GM12878 (cell line): ENCODE data around the gene LRRC8A. TPM values are rescaled to one million over a fixed set of nuclear protein-coding genes. Genes with fewer than 3 reads are reported as not detected.

Source experiments
- ATAC-seq: fragments of 200-7000 bp; cut with Tn5 transposase; 3 replicates; pipeline ENCODE4 v1.9.1; 2020; ENCODE audit warnings: mild to moderate bottlenecking, moderate library complexity
- BruUV-seq: library from RNA; stranded (reverse); fragments of 400-500 nt; replicated peaks from 2 replicates; lab custom pipeline; 2021; lab: Mats Ljungman, UMichigan
- CTCF ChIA-PET: fragments of 300-600 bp; sonication (Branson Sonifier 250); formaldehyde crosslinking; extraction: SDS; loops from one replicate; lab custom pipeline; 2021; ENCODE audit warnings: inconsistent platforms; lab: Yijun Ruan, JAX
- POLR2A ChIA-PET: fragments of 350-600 bp; formaldehyde crosslinking; extraction: SDS; loops from one replicate; lab custom pipeline; 2021; ENCODE audit warnings: inconsistent platforms; lab: Charles Lee
- RAD21 ChIA-PET: fragments of 300-600 bp; sonication (Branson Sonifier 250); formaldehyde crosslinking; loops from one replicate; lab custom pipeline; 2023; ENCODE audit warnings: antibody characterized with exemption; ENCODE audit not compliant: unreplicated experiment; lab: Charles Lee
- SMC1A ChIA-PET: fragments of 300-600 bp; sonication (Branson Sonifier 250); formaldehyde crosslinking; loops from one replicate; lab custom pipeline; 2023; ENCODE audit not compliant: unreplicated experiment, uncharacterized antibody; lab: Charles Lee
- DNase-seq: peaks from one replicate; pipeline ENCODE4 v3.0.0-alpha.2; 2011; ENCODE audit warnings: low read depth, low spot score
- FAIRE-seq: peaks from 3 replicates; lab custom pipeline; 2011; peaks lifted over from hg19 to GRCh38; lab: Jason Lieb, UNC
- H2AFZ ChIP-seq: 2 replicates; pipeline ENCODE4 v1.6.0; 2011; ENCODE audit warnings: low read depth, low read length, control low read depth; ENCODE audit not compliant: control insufficient read depth
- H3K27ac ChIP-seq: 2 replicates; pipeline ENCODE4 v1.5.1; 2011; ENCODE audit warnings: control low read depth; ENCODE audit not compliant: control insufficient read depth, insufficient read depth
- H3K27me3 ChIP-seq, 2 experiments: replicated peaks in 1 of 2; 2 replicates each; pipeline versions ENCODE4 v1.6.0 to v1.6.1; 2011; ENCODE audit warnings: low read length in 1 of 2; ENCODE audit not compliant: control insufficient read depth in 2 of 2, insufficient read depth in 2 of 2
- H3K36me3 ChIP-seq, 2 experiments: 2 replicates each; pipeline ENCODE4 v1.5.1; 2011; ENCODE audit warnings: low read length in 1 of 2; ENCODE audit not compliant: control insufficient read depth in 2 of 2, insufficient read depth in 2 of 2
- H3K4me1 ChIP-seq: 2 replicates; pipeline ENCODE4 v1.6.1; 2011; ENCODE audit warnings: mild to moderate bottlenecking, low read length, moderate library complexity, mixed read lengths; ENCODE audit not compliant: control insufficient read depth, insufficient read depth
- H3K4me2 ChIP-seq: 2 replicates; pipeline ENCODE4 v1.6.0; 2011; ENCODE audit warnings: control low read depth; ENCODE audit not compliant: control insufficient read depth, insufficient read depth
- H3K4me3 ChIP-seq: fragments of 200-600 bp; sonication (generic); 2 replicates; pipeline ENCODE4 v1.5.1; 2016
- H3K79me2 ChIP-seq: 2 replicates; pipeline ENCODE4 v1.6.0; 2011; ENCODE audit warnings: low read length; ENCODE audit not compliant: control insufficient read depth, insufficient read depth
- H3K9ac ChIP-seq: 2 replicates; pipeline ENCODE4 v1.8.0; 2011; ENCODE audit warnings: low read length, control low read depth, mixed read lengths; ENCODE audit not compliant: control insufficient read depth, insufficient read depth
- H3K9me3 ChIP-seq: replicated peaks from 3 replicates; pipeline ENCODE4 v1.5.1; 2011; ENCODE audit warnings: mild to moderate bottlenecking, low read length; ENCODE audit not compliant: control insufficient read depth, insufficient read depth
- H4K20me1 ChIP-seq: 2 replicates; pipeline ENCODE4 v1.6.0; 2011; ENCODE audit not compliant: control insufficient read depth, insufficient read depth
- BCLAF1 ChIP-seq: fragments of 450-650 bp; IDR thresholded peaks from 2 replicates; pipeline ENCODE4 v1.6.1; 2017; ENCODE audit warnings: antibody characterized with exemption, mild to moderate bottlenecking, moderate library complexity
- CBX5 ChIP-seq: sonication (generic); IDR thresholded peaks from 2 replicates; pipeline ENCODE4 v1.6.1; 2016; ENCODE audit warnings: low read depth, moderate library complexity, mild to moderate bottlenecking, inconsistent platforms
- IRF5 ChIP-seq: fragments of 450-650 bp; IDR thresholded peaks from 2 replicates; pipeline ENCODE4 v1.6.1; 2017; ENCODE audit warnings: borderline replicate concordance
- NFXL1 ChIP-seq: fragments of 450-650 bp; IDR thresholded peaks from 2 replicates; pipeline ENCODE4 v1.6.1; 2017; ENCODE audit warnings: antibody characterized with exemption, mild to moderate bottlenecking, borderline replicate concordance
- NR2F1 ChIP-seq: fragments of 450-650 bp; conservative IDR thresholded peaks from 2 replicates; pipeline ENCODE4 v1.6.1; 2017; ENCODE audit warnings: mild to moderate bottlenecking
- RFX5 ChIP-seq: IDR thresholded peaks from 2 replicates; pipeline ENCODE4 v1.6.1; 2011; ENCODE audit warnings: low read depth, low read length, improper control_type of control experiment
- SREBF1 ChIP-seq: IDR thresholded peaks from 2 replicates; pipeline ENCODE4 v1.6.1; 2012; ENCODE audit warnings: mild to moderate bottlenecking, low read length
- SUPT20H ChIP-seq: IDR thresholded peaks from 2 replicates; pipeline ENCODE4 v1.6.1; 2011; ENCODE audit warnings: low read depth, mild to moderate bottlenecking, low read length, moderate library complexity, borderline replicate concordance; ENCODE audit not compliant: control insufficient read depth
- TAF1 ChIP-seq: IDR thresholded peaks from 2 replicates; pipeline ENCODE4 v1.6.1; 2011; ENCODE audit warnings: mild to moderate bottlenecking, low read depth, low read length, borderline replicate concordance
- TCF3 ChIP-seq: IDR thresholded peaks from 2 replicates; pipeline ENCODE4 v1.6.1; 2012; ENCODE audit warnings: low read depth, mild to moderate bottlenecking, low read length, borderline replicate concordance; ENCODE audit not compliant: insufficient read depth
- USF2 ChIP-seq: IDR thresholded peaks from 2 replicates; pipeline ENCODE4 v1.6.1; 2011; ENCODE audit warnings: low read depth, low read length, improper control_type of control experiment, borderline replicate concordance
- WRNIP1 ChIP-seq: IDR thresholded peaks from 2 replicates; pipeline ENCODE4 v1.6.1; 2011; ENCODE audit warnings: low read depth, low read length, improper control_type of control experiment, borderline replicate concordance
- ZNF592 ChIP-seq: fragments of 450-650 bp; IDR thresholded peaks from 2 replicates; pipeline ENCODE4 v1.6.1; 2017; ENCODE audit warnings: mild to moderate bottlenecking, moderate library complexity
- WGBS: methylation state at CpG from one replicate; pipeline ENCODE4 v1.1.6; 2016; ENCODE audit warnings: low lambda C conversion rate; ENCODE audit not compliant: insufficient replicate concordance, insufficient coverage; ENCODE audit errors: missing lambda C conversion rate; 5-methylcytosine and 5-hydroxymethylcytosine counted together
- in situ Hi-C: fragments of 300-500 bp; cut with MboI; formaldehyde crosslinking; loops from 9 replicates; pipeline ENCODE4 v1.14.3; 2018; ENCODE audit warnings: mixed read lengths
- intact Hi-C: fragments of 100-400 bp; cut with micrococcal nuclease; formaldehyde crosslinking; loops from one replicate; pipeline ENCODE4 v1.14.2; 2022; ENCODE audit not compliant: unreplicated experiment
- polyA plus RNA-seq, 11 experiments: library from polyadenylated mRNA; depleted of rRNA in 4 of 11; unstranded in 6 of 11; stranded (reverse) in 5 of 11; fragments of >200 nt; fragmentation: Nextera tagmentation in 4 of 11; fragmentation: Illumina TruSeq in 1 of 11; extraction: Ambion mirVana in 4 of 11; extraction: Trizol in 1 of 11; gene quantifications; 1 replicate in 1 of 11; 2 replicates in 10 of 11; pipeline versions ENCODE4 v1.2.1 to v1.2.3, GENCODE V29; 2011 to 2016; ENCODE audit warnings: inconsistent platforms in 2 of 11, missing spikeins in 2 of 11, low read depth in 1 of 11
- total RNA-seq, 4 experiments: library from RNA; depleted of rRNA in 3 of 4; stranded (reverse); fragments of >200 nt in 3 of 4; fragmentation: Illumina TruSeq in 1 of 4; extraction: Trizol in 1 of 4; gene quantifications; 2 replicates each; pipeline versions ENCODE4 v1.2.1 to v1.2.3, GENCODE V29; 2013 to 2021

The LRRC8A gene
- total and polyA plus RNA-seq, 10 of the 15 experiments (the other 5 are each of a cell fraction or from before 2014, with no cell fraction given) = 1.6 to 15.9 (median 9.7) TPM

GRCh38 chr9:128911529-128912035, 29.6 kb downstream of the LRRC8A start (continued):
- TF ChIP-seq CBX5 = no peak
- TF ChIP-seq IRF5 = no peak
- TF ChIP-seq SREBF1 = no peak
- TF ChIP-seq TAF1 = no peak
- TF ChIP-seq RFX5 = no peak

GRCh38 chr9:128912270-128912853, 30.4 kb downstream of the LRRC8A start:
- intact Hi-C loops = no loop called here
- Histone ChIP-seq H3K4me3 (no peak overlapping the region), H3K36me3 (peaks cover 10 to 33% of the 10 kb centered on the region in 2 experiments; a peak in 3 of 4 replicates), H3K27ac (no peak overlapping the region), H3K79me2 (no peaks in the 10 kb centered on the region), H3K4me2 (no peak overlapping the region), H3K9ac (no peak overlapping the region), H3K9me3 (no peaks in the 10 kb centered on the region), H2AFZ (no peak overlapping the region), H3K27me3 (no peaks in the 10 kb centered on the region), H4K20me1 (no peaks in the 10 kb centered on the region), H3K4me1 (no peaks in the 10 kb centered on the region)
- ChIA-PET SMC1A (no interaction called here), POLR2A (no interaction called here), RAD21 (no interaction called here), CTCF (interaction anchor here (0.6 to 1.5 kb wide), 3 partner anchors 13 to 16 kb away, joined by 3 read pairs; no protein-coding TSS in a partner anchor)
- BruUV-seq = no TSS peak
- DNase-seq = no peak
- in situ Hi-C loops = no loop called here
- 88% methylated on average over 15 of the region's 15 CpGs for WGBS
- ATAC-seq = no peak
- no peak for FAIRE-seq
- TF ChIP-seq USF2 (no peak), ZNF592 (no peak), NR2F1 (no peak), SUPT20H (no peak), NFXL1 (no peak), BCLAF1 (no peak), TCF3 (no peak), WRNIP1 (no peak)
